Caco-2 (cell line): ENCODE results near the gene PLEKHA6. TPM values are rescaled to one million over a fixed set of nuclear protein-coding genes. Genes with fewer than 3 reads are reported as not detected.

ENCODE experiments used
- BruUV-seq: library from RNA; stranded (reverse); fragments of 400-500 nt; replicated peaks from 2 replicates; lab custom pipeline; 2021; lab: Mats Ljungman, UMichigan
- CTCF ChIA-PET: fragments of 300-600 bp; sonication (Branson Sonifier 250); formaldehyde crosslinking; loops from one replicate; lab custom pipeline; 2022; ENCODE audit warnings: antibody characterized with exemption; lab: Charles Lee
- POLR2A ChIA-PET: fragments of 300-600 bp; sonication (Branson Sonifier 250); formaldehyde crosslinking; loops from one replicate; lab custom pipeline; 2022; ENCODE audit warnings: antibody characterized with exemption; lab: Charles Lee
- DNase-seq, 2 experiments: peaks; one replicate each; pipeline versions ENCODE4 v3.0.0 to v3.0.0-alpha.2; 2020 to 2022
- H3K27me3 ChIP-seq: replicated peaks from 2 replicates; pipeline ENCODE4 v1.6.0; 2011; ENCODE audit warnings: low read length; ENCODE audit not compliant: control insufficient read depth, insufficient read depth
- H3K36me3 ChIP-seq: 2 replicates; pipeline ENCODE4 v1.5.1; 2011; ENCODE audit warnings: low read length; ENCODE audit not compliant: control insufficient read depth, insufficient read depth
- H3K4me1 ChIP-seq: fragments of 250-450 bp; sonication (Bioruptor Pico); 2 replicates; pipeline ENCODE4 v1.5.1; 2020; ENCODE audit warnings: mild to moderate bottlenecking
- H3K4me3 ChIP-seq: 2 replicates; pipeline ENCODE4 v1.5.1; 2011; ENCODE audit warnings: low read depth, mild to moderate bottlenecking, control low read depth, low read length
- H3K9me3 ChIP-seq: fragments of 250-450 bp; sonication (Bioruptor Pico); 2 replicates; pipeline ENCODE4 v1.5.1; 2020; ENCODE audit warnings: mild to moderate bottlenecking, moderate library complexity
- H3K27ac Mint-ChIP-seq: one replicate; pipeline ENCODE4 v1.8.0; 2022; ENCODE audit warnings: mixed read lengths; ENCODE audit not compliant: unreplicated experiment
- H3K27me3 Mint-ChIP-seq: one replicate; pipeline ENCODE4 v1.8.0; 2022; ENCODE audit warnings: mixed read lengths; ENCODE audit not compliant: insufficient read depth, unreplicated experiment
- H3K36me3 Mint-ChIP-seq: one replicate; pipeline ENCODE4 v1.8.0; 2022; ENCODE audit warnings: mild to moderate bottlenecking, mixed read lengths; ENCODE audit not compliant: insufficient read depth, unreplicated experiment
- H3K4me1 Mint-ChIP-seq: one replicate; pipeline ENCODE4 v1.8.0; 2022; ENCODE audit warnings: low read depth, mixed read lengths; ENCODE audit not compliant: unreplicated experiment
- H3K4me3 Mint-ChIP-seq: one replicate; pipeline ENCODE4 v1.8.0; 2022; ENCODE audit warnings: mild to moderate bottlenecking, moderate library complexity, mixed read lengths; ENCODE audit not compliant: unreplicated experiment
- H3K9me3 Mint-ChIP-seq: one replicate; pipeline ENCODE4 v1.8.0; 2022; ENCODE audit warnings: mixed read lengths; ENCODE audit not compliant: unreplicated experiment
- CTCF ChIP-seq, 2 experiments: fragments of 200-600 bp in 1 of 2; IDR thresholded peaks; 1 replicate in 1 of 2; 2 replicates in 1 of 2; pipeline versions ENCODE4 v1.5.1 to v1.8.0; 2011 to 2022; ENCODE audit warnings: antibody characterized with exemption in 1 of 2, control low read depth in 1 of 2, inconsistent platforms in 1 of 2, low read depth in 1 of 2, low read length in 1 of 2, mild to moderate bottlenecking in 1 of 2, moderate library complexity in 1 of 2; ENCODE audit not compliant: insufficient read depth in 1 of 2, severe bottlenecking in 1 of 2, unreplicated experiment in 1 of 2
- intact Hi-C: fragments of 100-400 bp; cut with micrococcal nuclease; formaldehyde crosslinking; loops from one replicate; pipeline ENCODE4 v1.10.0; 2022; ENCODE audit not compliant: unreplicated experiment
- total RNA-seq: library from RNA; stranded (reverse); gene quantifications from 2 replicates; pipeline ENCODE4 v1.2.3, GENCODE V29; 2022

Gene PLEKHA6
- total RNA-seq, 1 experiment from 2014 or later, result 18.8 TPM

GRCh38 chr1:204302769-204303168 lies 57.0 kb downstream of the PLEKHA6 start:
- H3K4me3 Mint-ChIP-seq, result no peak overlapping the region
- H3K9me3 Mint-ChIP-seq, result no peaks in the 10 kb centered on the region
- ChIA-PET CTCF (interaction anchor here (0.7 to 1.0 kb wide), 2 partner anchors 46 to 96 kb away, joined by 4 read pairs; no protein-coding TSS in a partner anchor), POLR2A (no interaction called here)
- H3K27ac Mint-ChIP-seq, result no peak overlapping the region
- H3K27me3 Mint-ChIP-seq, result no peaks in the 10 kb centered on the region
- DNase-seq, result no peak
- Histone ChIP-seq H3K27me3 (no peaks in the 10 kb centered on the region), H3K36me3 (no peaks in the 10 kb centered on the region), H3K9me3 (no peaks in the 10 kb centered on the region), H3K4me3 (no peak overlapping the region), H3K4me1 (peaks cover 24% of the 10 kb centered on the region)
- H3K36me3 Mint-ChIP-seq, result no peaks in the 10 kb centered on the region
- intact Hi-C loops, result loop anchor here (5.0 kb wide), 1 partner anchor 60 kb away; no protein-coding TSS in a partner anchor
- peak in 1 of 2 experiments; percentile 7 for TF ChIP-seq CTCF (IDR thresholded peaks at IDR 0.05; ENCODE audit: insufficient read depth in 1 of 2, low read depth in 1 of 2, low read length in 1 of 2, severe bottlenecking in 1 of 2, unreplicated experiment in 1 of 2)
- peaks cover 22% of the 10 kb centered on the region for H3K4me1 Mint-ChIP-seq
- no TSS peak for BruUV-seq

- TF ChIP-seq CTCF (IDR thresholded peaks at IDR 0.05; ENCODE audit: insufficient read depth in 1 of 2, low read depth in 1 of 2, low read length in 1 of 2, severe bottlenecking in 1 of 2, unreplicated experiment in 1 of 2), result no peak
- no peaks in the 10 kb centered on the region for H3K9me3 ChIP-seq
- no peak for DNase-seq
- no peaks in the 10 kb centered on the region for H3K27me3 Mint-ChIP-seq
- POLR2A ChIA-PET, result no interaction called here
- H3K27ac Mint-ChIP-seq, result no peak overlapping the region
- H3K27me3 ChIP-seq, result no peaks in the 10 kb centered on the region
- CTCF ChIA-PET, result no interaction called here
- H3K4me1 ChIP-seq, result peaks cover 32% of the 10 kb centered on the region
- no peaks in the 10 kb centered on the region for H3K36me3 ChIP-seq
- no peaks in the 10 kb centered on the region for H3K36me3 Mint-ChIP-seq
- no peak overlapping the region for H3K4me3 ChIP-seq
- intact Hi-C loops, result loop anchor here (5.0 kb wide), 1 partner anchor 61 kb away; no protein-coding TSS in a partner anchor
- no peaks in the 10 kb centered on the region for H3K9me3 Mint-ChIP-seq
- H3K4me3 Mint-ChIP-seq, result no peak overlapping the region
- H3K4me1 Mint-ChIP-seq, result peaks cover 22% of the 10 kb centered on the region
- no TSS peak for BruUV-seq
These were observed 58.4 kb downstream of the PLEKHA6 start for GRCh38 chr1:204301171-204301957.

- H3K9me3 ChIP-seq, result no peaks in the 10 kb centered on the region
- no peaks in the 10 kb centered on the region for H3K9me3 Mint-ChIP-seq
- no peak overlapping the region for H3K4me3 ChIP-seq
- no peak overlapping the region for H3K27ac Mint-ChIP-seq
- H3K4me1 Mint-ChIP-seq, result peaks cover 32% of the 10 kb centered on the region
- no TSS peak for BruUV-seq
- no peak for DNase-seq
- intact Hi-C loops, result loop anchor here (5.0 kb wide), 1 partner anchor 62 kb away; no protein-coding TSS in a partner anchor
- no peak for TF ChIP-seq CTCF (IDR thresholded peaks at IDR 0.05; ENCODE audit: insufficient read depth in 1 of 2, low read depth in 1 of 2, low read length in 1 of 2, severe bottlenecking in 1 of 2, unreplicated experiment in 1 of 2)
- H3K4me3 Mint-ChIP-seq, result no peak overlapping the region
- no peaks in the 10 kb centered on the region for H3K27me3 ChIP-seq
- POLR2A ChIA-PET, result interaction anchor here (0.6 kb wide), 1 partner anchor 14 kb away, joined by 3 read pairs; no protein-coding TSS in a partner anchor
- no peaks in the 10 kb centered on the region for H3K27me3 Mint-ChIP-seq
- peaks cover 46% of the 10 kb centered on the region for H3K4me1 ChIP-seq
- H3K36me3 ChIP-seq, result no peaks in the 10 kb centered on the region
- CTCF ChIA-PET, result interaction anchor here (1.1 kb wide), 1 partner anchor 86 kb away, joined by 4 read pairs; the partner anchor contains the start of gene GOLT1A
- H3K36me3 Mint-ChIP-seq, result no peaks in the 10 kb centered on the region
These were observed 59.8 kb downstream of the PLEKHA6 start for GRCh38 chr1:204299814-204300365.
